HG02763 (cell line): ENCODE results near the gene ANKRD33.

Experiments
- ATAC-seq: cut with Tn5 transposase; IDR thresholded peaks from one replicate; pipeline ENCODE4 v1.9.1; 2021; ENCODE audit warnings: mild to moderate bottlenecking, moderate library complexity; ENCODE audit not compliant: unreplicated experiment

Gene ANKRD33

DNA sequence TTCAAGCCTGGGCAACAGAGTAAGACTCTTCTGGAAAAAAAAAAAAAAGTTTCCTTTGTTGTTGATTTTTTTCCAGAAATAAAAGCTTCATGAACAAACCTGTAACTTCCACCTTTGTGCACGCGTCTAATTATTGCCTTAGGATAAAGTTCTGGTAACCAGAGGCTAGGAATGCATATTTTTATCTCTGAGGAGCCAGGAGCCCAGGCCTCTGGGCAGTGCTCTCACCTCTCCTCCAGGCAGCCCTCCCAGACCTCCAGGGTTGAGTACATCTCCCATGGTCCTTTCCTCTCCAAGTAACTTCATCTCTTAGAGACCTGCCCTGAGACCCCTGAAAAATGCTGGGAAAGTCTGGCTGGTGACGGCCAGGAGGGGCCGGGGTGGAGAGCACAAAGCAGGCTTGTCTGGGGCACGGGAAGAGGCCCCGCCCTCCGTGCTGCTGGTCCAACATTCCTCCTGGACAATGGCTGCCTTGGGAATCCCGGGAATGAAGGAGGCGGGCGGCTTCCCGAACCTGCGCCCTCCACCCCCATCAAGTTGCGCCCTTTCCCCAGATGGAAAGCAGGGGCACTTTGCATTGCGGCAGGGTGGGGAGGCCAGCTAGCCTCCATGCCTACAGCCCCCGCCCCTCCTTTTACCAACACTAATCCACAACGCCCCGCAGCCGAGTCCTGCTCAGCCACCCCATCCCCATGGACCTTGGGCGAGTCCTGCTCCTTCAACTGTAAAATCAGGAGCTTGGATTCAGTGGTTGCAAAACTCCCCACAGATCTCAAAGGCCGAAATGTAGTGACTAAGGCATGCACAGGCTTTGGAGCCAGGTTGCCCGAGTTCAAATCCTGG, 32.1 kb upstream of the ANKRD33 start:
- no peak for ATAC-seq

GRCh38 chr12:51860986-51861385, 26.9 kb upstream of the ANKRD33 start:
- ATAC-seq, result no peak

- no peak for ATAC-seq
Measured at GRCh38 chr12:51862947-51863346, 25.0 kb upstream of the ANKRD33 start.

DNA sequence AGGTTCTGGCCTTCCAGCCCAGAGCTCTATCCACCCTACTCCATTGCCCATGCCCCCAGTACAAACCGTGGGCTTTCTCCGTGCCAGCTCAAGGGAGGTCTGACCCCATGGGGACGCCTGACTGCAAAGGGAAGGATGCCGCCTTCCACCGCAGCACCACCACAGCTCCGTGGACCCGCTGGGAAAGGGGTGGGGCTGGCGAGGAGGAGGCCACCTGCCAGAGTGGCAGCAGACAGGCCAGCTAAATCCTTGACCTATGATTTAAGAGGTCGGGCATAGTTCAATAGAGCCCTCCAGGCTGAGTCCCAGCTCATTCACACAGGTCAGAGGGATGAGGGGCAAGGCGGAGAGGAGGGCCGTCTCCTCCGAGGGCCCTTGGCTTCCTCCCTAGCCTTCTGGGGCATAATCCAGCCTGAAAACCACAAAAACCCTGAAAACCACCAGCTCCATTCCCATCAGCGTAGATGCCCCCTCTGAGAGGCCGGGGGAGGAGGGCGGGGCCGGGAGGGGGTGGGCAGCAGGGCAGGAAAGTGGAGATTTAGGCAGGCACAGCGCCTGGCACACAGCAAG, 24.5 kb upstream of the ANKRD33 start:
- no peak for ATAC-seq

- no peak for ATAC-seq
Measured at GRCh38 chr12:51863933-51864832, 23.7 kb upstream of the ANKRD33 start.

DNA sequence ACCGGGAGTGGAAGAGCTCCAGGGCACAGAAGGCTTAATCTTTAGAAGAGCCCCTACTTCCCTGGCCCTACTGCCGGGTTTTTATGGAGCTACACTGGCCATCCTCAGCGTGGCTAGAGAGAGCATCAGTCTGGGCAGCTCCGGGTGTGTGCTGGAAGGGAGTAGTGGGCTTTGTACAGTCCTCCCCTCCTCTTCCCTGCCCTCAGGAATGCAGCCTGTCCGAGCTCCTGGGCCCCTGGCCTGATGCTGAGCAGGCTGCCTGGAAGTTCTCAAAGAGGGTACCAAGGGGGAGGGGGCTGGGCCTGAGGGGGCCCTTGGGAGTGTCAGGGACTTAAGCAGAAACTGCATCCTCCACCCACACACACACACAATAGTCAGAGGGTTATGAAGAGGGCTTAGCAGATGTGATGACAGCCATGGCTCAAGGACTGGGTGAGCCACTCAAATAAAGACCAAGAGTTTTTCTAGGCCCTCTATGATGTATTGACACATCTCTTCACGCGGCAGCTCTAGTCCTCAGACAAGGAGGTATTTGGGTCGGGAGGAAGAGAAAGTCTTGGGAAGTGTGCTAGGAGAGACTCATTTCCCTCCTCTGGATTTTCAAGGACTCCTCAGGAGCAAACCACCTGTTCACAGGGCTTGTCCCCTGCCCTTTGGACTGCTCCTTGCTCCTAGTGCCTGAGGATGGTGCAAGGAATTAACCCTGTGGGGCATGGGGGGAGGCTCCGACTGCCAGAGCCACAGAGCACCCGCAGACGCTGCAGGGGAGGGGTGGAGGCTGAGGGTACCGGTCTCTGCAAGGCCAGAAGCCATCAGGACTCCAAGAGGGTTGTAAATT, 22.9 kb upstream of the ANKRD33 start:
- no peak for ATAC-seq

GRCh38 chr12:51865757-51866270, 22.1 kb upstream of the ANKRD33 start:
- no peak for ATAC-seq

DNA sequence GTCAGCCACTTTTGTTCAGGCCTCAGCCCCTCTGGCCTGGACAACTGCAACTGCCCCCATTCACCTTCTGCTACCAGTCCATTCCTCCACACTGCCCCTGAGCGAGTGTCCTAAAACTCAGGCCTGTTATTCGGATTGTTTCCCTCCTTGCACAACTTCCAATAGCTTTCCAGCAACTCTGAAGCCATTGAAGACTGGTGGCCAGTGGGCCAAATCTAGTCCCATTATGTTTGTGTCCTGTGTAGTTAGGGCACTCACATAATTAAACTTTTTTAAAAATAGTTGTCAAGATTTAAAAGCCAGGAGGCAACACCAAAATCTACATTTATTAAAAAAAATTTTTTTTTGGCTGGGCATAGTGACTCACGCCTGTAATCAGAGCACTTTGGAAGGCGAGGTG, 21.6 kb upstream of the ANKRD33 start:
- ATAC-seq, result no peak

DNA sequence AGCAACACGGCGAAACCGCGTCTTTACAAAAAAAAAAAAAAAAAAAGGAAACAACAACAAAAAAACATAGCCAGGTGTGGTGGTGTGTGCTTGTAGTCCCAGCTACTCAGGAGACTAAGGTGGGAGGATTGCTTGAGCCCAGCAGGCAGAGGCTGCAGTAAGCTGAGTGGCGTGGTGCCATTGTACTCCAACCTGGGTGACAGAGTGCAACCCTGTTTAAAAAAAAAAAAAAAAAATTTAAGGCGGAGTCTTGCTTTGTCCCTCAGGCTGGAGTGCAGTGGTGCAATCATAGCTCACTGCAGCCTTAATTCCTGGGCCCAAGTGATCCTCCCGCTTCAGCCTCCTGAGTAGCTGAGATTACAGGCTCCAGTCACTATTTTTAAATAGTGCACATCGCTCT, 21.1 kb upstream of the ANKRD33 start:
- ATAC-seq, result no peak

- no peak for ATAC-seq
Measured at GRCh38 chr12:51867371-51867770, 20.5 kb upstream of the ANKRD33 start.

DNA sequence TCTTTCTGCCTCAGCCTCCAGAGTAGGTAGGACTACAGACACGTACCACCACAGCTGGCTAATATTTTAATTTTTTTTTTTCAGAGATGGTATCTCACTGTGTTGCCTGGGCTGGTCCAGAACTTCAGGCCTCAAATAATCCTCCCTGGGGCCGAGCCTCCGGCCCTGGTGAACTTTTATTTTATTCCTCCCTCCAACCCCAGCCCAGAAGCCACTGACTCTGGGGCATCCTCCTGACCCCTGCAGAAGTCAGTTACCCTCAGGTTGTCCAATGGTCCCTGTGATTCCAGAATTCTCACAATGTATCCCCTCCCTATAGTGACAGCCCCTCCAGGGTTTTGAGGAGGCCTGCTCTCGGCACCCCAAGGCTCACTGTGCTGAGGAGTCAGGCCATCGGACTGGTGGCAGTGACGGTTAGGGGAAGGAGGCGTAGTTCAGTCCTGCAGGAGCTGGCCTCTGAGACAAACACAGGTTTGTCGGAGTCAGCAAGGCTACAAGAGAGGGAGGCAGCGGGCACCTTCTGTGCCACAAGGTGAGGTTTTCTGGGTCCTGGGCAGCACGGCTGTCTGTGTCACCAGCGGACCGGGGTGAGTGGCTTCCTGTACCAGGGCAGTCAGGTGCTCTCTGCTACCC, 20.0 kb upstream of the ANKRD33 start:
- ATAC-seq, result no peak

DNA sequence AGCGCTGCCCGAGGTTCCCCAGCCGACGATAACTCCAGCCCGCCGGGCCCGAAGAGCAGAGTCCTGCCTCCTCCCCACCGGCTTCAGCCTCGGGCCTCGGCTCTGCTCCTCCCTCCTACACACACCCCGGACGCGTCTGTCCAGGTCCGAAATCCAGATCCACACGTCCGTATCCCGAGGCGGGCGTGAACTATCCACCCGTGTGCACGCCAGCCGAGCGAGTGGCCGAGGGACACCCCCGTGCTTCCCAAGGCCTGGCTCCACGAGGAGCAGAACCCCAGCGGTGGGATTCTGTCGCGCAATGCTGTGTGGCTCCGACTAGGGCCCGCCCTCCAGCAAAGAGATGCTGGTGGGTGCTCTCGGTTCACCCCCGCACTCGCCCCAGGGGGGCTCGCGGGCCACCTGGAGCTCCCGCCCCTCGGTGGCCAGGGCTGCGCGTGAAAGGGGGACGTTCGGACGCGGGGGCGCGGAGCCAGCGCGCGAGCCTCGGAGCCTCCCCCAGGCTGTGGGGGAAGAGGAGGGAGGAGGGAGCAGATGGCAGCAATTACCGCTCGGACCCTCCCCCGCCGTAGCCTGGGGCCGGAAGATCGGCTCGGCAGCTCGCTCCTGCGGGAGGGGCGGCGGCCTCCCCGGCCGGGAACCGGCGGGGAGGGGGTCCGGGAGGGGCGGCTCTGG, 18.9 kb upstream of the ANKRD33 start:
- no peak for ATAC-seq

GRCh38 chr12:51869496-51869865, 18.4 kb upstream of the ANKRD33 start:
- no peak for ATAC-seq

DNA sequence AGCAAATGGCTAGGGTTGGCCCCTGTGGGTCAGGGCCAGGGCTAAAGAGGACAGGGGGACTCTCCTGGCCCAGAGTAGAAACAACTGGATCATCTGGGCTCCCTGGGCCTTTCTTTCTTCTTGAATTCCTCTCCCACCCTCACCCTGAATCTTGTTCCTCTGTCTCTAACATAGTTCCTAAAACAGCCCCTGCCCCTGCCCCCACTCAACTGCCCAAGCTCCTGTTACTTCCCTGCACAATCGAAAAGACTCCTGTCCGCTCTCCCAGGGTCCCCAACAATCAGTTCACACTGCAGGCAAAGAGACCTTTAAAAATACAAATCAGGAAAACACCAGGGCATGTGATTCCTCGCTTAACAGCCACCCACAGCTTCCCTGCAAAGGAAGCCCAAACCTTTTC, 18.0 kb upstream of the ANKRD33 start:
- ATAC-seq, result no peak

DNA sequence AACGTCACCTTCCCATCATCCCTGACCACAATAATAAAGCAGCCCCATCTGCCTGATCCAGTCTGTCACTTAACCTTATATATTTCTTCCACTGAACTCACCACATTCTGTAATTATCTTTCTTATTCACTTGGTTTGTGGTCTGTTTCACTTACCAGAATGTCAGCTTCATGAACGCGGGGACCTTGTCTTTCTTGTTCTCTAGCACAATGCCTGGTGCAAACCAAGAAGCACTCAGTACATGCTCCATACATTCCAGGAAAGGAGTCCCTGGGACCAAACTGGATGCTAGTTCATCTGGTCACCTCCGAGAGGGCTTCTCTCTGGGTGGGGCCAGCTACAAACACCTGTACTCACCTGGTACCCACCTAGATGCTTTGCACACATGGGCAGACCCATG, 17.4 kb upstream of the ANKRD33 start:
- no peak for ATAC-seq

DNA sequence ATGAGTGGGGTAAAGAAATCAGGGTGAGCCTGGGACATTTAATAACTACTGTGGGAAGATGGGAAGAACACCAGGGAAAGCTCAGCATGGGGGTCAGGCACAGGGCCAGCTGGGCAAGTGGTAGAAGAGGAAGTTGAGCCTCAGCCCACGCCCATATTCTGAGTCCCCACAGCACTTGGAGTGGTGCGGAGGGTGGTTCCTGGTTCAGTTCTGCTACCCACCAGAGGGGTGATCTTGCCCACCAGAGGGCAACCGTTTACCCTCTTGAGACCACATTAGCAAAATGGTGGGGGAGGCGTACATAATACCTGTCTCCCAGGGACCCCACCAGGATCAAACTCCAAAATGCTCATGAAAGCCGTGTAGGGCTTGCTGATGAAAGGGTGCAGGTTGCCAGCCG, 16.8 kb upstream of the ANKRD33 start:
- no peak for ATAC-seq

DNA sequence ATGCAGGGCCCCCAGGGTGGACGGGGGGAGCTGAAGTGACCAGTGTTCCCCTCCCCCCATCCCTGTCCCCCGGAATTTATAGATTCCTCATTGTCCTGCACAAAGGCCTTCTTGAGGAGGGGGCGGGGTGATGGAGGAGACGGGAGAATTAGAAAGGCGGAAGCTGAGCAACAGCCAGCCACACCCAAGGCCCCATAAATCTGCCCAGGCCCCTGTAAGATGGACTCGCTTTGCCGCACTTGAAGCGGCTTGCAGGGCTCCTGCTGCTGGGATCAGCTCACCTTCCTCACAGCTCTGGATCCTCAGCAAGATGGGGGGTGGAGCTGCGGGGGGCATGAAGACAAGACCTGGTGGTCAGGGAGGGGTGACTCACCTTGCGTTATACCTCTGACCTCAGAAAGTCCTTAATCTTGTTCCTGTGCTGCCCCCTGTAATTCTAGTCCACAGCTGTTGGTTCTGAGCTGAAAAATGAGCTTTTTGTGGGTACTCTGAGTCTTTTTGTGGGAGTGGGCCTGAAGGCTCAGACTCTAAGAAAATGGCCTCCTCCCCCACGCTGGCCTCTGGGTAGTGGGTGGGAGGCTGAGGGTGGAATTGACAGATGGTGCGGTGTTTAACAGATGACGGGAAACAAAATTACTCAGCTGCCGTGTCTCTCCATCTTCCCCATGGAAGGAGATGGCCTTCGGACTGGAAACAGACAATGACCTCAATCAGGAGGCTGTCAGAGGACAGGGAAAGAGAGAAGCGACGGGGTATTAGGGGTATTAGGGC, 15.8 kb upstream of the ANKRD33 start:
- no peak for ATAC-seq

DNA sequence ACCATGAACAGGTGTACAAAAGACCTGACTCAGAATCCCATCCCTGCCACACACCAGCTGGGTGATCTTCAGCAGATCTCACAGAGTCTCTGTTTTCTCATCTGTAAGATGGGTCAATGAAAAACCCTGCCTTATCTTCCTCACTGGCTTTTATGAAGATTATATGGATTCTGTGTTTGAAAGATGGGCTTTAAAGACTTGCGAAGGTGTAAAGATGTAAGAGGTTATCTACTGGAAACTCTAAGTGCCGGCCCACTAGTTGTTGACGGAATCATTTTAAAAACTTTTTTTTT, 15.3 kb upstream of the ANKRD33 start:
- ATAC-seq, result no peak
